ENCODE measurements around the gene PTPRG. TPM values are rescaled to one million over a fixed set of nuclear protein-coding genes. Genes with fewer than 3 reads are reported as not detected.
A peak's percentile ranks its signal among the peaks of the same experiment; 100 is the strongest.

PTPRG gene
- polyA plus RNA-seq, 2 donors, result 1.1 to 1.6 TPM

GRCh38 chr3:62318752-62319569 lies 757.6 kb downstream of the PTPRG start:
- WGBS, 2 donors, result 3% methylated on average over 60 of the region's 60 CpGs
- Histone ChIP-seq H3K4me3 (ENCODE audit: low read depth in 1 of 2, low read length in 2 of 2) (peak overlapping the region; percentile 66 to 72), H3K9me3 (ENCODE audit: control insufficient read depth in 2 of 2, insufficient read depth in 1 of 2, low read depth in 1 of 2, low read length in 1 of 2) (no peaks in the 10 kb centered on the region), H3K27ac (ENCODE audit: low read depth in 2 of 2, low read length in 1 of 2) (peak overlapping the region; percentile 58 to 84), H3K27me3 (ENCODE audit: control insufficient read depth in 1 of 2, insufficient read depth in 2 of 2, low read length in 2 of 2) (no peaks in the 10 kb centered on the region), H3K4me1 (ENCODE audit: control insufficient read depth in 2 of 2, insufficient read depth in 2 of 2, low read length in 1 of 2) (peaks cover 0 to 2% of the 10 kb centered on the region in 2 donors), H3K36me3 (ENCODE audit: control insufficient read depth in 2 of 2, insufficient read depth in 2 of 2, low read length in 1 of 2) (peaks cover 0 to 2% of the 10 kb centered on the region in 2 donors)

GRCh38 chr3:62319570-62320243 lies 758.3 kb downstream of the PTPRG start:
- 49 to 53% methylated on average over 7 of the region's 7 CpGs for WGBS, 2 donors
- Histone ChIP-seq H3K4me3 (ENCODE audit: low read depth in 1 of 2, low read length in 2 of 2) (peak overlapping the region; percentile 66 to 72), H3K4me1 (ENCODE audit: control insufficient read depth in 2 of 2, insufficient read depth in 2 of 2, low read length in 1 of 2) (peaks cover 0 to 2% of the 10 kb centered on the region in 2 donors), H3K9me3 (ENCODE audit: control insufficient read depth in 2 of 2, insufficient read depth in 1 of 2, low read depth in 1 of 2, low read length in 1 of 2) (no peaks in the 10 kb centered on the region), H3K27ac (ENCODE audit: low read depth in 2 of 2, low read length in 1 of 2) (peak overlapping the region; percentile 55 to 58), H3K36me3 (ENCODE audit: control insufficient read depth in 2 of 2, insufficient read depth in 2 of 2, low read length in 1 of 2) (peaks cover 0 to 2% of the 10 kb centered on the region in 2 donors), H3K27me3 (ENCODE audit: control insufficient read depth in 1 of 2, insufficient read depth in 2 of 2, low read length in 2 of 2) (no peaks in the 10 kb centered on the region)

DNA sequence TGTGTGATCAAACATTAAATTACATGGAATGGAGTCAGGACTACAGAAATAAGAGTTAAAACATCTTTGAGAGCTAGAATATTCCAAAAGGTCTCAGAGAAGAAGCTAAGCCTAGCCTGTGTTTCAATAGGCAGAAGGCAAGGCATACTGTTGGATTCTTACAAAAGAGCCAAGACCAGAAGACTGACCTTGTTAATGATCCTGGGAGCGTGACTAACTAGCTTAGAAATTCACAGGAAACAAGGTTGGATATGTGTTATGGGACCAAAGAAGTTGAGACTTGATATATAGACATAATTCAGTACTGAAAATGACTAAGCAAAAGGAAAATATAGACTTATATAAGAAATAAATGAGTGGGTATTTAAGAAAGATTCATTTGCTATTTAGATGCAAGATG lies 761.9 kb downstream of the PTPRG start:
- H3K4me1 ChIP-seq (ENCODE audit: control insufficient read depth in 2 of 2, insufficient read depth in 2 of 2, low read length in 1 of 2), result peaks cover 0 to 2% of the 10 kb centered on the region in 2 donors
- peaks cover 0 to 2% of the 10 kb centered on the region in 2 donors for H3K36me3 ChIP-seq (ENCODE audit: control insufficient read depth in 2 of 2, insufficient read depth in 2 of 2, low read length in 1 of 2)
- H3K4me3 ChIP-seq (ENCODE audit: low read depth in 1 of 2, low read length in 2 of 2), result no peak overlapping the region
- 92 to 95% methylated on average over 1 of the region's 1 CpG for WGBS, 2 donors
- no peak overlapping the region for H3K27ac ChIP-seq (ENCODE audit: low read depth in 2 of 2, low read length in 1 of 2)
- H3K9me3 ChIP-seq (ENCODE audit: control insufficient read depth in 2 of 2, insufficient read depth in 1 of 2, low read depth in 1 of 2, low read length in 1 of 2), result no peaks in the 10 kb centered on the region
- H3K27me3 ChIP-seq (ENCODE audit: control insufficient read depth in 1 of 2, insufficient read depth in 2 of 2, low read length in 2 of 2), result no peaks in the 10 kb centered on the region

- WGBS, 2 donors, result 84 to 86% methylated on average over 8 of the region's 8 CpGs
- Histone ChIP-seq H3K4me3 (ENCODE audit: low read depth in 1 of 2, low read length in 2 of 2) (no peak overlapping the region), H3K4me1 (ENCODE audit: control insufficient read depth in 2 of 2, insufficient read depth in 2 of 2, low read length in 1 of 2) (no peaks in the 10 kb centered on the region), H3K9me3 (ENCODE audit: control insufficient read depth in 2 of 2, insufficient read depth in 1 of 2, low read depth in 1 of 2, low read length in 1 of 2) (no peaks in the 10 kb centered on the region), H3K27ac (ENCODE audit: low read depth in 2 of 2, low read length in 1 of 2) (no peak overlapping the region), H3K27me3 (ENCODE audit: control insufficient read depth in 1 of 2, insufficient read depth in 2 of 2, low read length in 2 of 2) (no peaks in the 10 kb centered on the region), H3K36me3 (ENCODE audit: control insufficient read depth in 2 of 2, insufficient read depth in 2 of 2, low read length in 1 of 2) (peaks cover 0 to 2% of the 10 kb centered on the region in 2 donors)
These were observed 764.5 kb downstream of the PTPRG start for GRCh38 chr3:62325896-62326295.

DNA sequence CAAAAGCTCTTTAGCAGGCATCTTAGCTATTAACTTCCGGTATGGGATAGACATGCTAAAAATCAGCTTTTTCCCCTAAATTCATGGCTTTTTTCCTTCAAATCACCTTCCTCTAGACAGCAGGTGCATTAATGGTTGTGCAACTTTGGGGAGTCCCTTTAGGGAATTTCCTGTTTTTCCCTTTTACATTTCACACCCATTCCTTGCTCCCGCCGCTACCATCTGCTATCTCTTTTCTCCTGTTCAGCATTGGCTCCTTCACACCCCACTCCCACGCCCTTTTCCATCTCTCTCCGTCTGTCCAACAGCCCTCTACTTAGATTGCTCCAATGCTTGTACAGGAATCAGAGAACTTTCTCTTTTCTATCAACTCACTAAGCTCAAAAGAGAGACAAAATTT lies 768.6 kb downstream of the PTPRG start:
- Histone ChIP-seq H3K27me3 (ENCODE audit: control insufficient read depth in 1 of 2, insufficient read depth in 2 of 2, low read length in 2 of 2) (no peaks in the 10 kb centered on the region), H3K27ac (ENCODE audit: low read depth in 2 of 2, low read length in 1 of 2) (no peak overlapping the region), H3K4me3 (ENCODE audit: low read depth in 1 of 2, low read length in 2 of 2) (no peak overlapping the region), H3K36me3 (ENCODE audit: control insufficient read depth in 2 of 2, insufficient read depth in 2 of 2, low read length in 1 of 2) (no peaks in the 10 kb centered on the region), H3K9me3 (ENCODE audit: control insufficient read depth in 2 of 2, insufficient read depth in 1 of 2, low read depth in 1 of 2, low read length in 1 of 2) (no peaks in the 10 kb centered on the region), H3K4me1 (ENCODE audit: control insufficient read depth in 2 of 2, insufficient read depth in 2 of 2, low read length in 1 of 2) (no peaks in the 10 kb centered on the region)
- WGBS, 2 donors, result 80 to 90% methylated on average over 5 of the region's 5 CpGs

DNA sequence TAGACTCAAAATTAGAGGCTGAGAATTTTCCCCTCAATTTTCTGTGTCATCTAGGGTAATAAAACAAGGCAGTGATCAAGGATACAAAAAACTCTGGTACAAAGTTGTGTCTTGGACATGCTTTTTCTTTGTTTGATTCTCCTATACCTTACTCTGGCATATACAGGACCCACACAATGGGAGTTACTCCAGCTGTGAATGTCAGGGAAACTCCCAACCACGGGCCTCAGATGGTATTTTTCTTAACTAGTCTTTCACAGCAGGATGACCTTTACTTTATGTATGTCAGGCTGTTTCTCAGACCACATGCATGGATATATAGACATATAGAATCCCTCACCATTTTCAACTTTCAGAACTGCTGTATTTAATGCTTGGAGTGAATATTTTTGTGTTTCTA lies 770.6 kb downstream of the PTPRG start:
- no peaks in the 10 kb centered on the region for H3K36me3 ChIP-seq (ENCODE audit: control insufficient read depth in 2 of 2, insufficient read depth in 2 of 2, low read length in 1 of 2)
- no peaks in the 10 kb centered on the region for H3K27me3 ChIP-seq (ENCODE audit: control insufficient read depth in 1 of 2, insufficient read depth in 2 of 2, low read length in 2 of 2)
- 74 to 77% methylated on average over 1 of the region's 1 CpG for WGBS, 2 donors
- no peak overlapping the region for H3K27ac ChIP-seq (ENCODE audit: low read depth in 2 of 2, low read length in 1 of 2)
- no peaks in the 10 kb centered on the region for H3K4me1 ChIP-seq (ENCODE audit: control insufficient read depth in 2 of 2, insufficient read depth in 2 of 2, low read length in 1 of 2)
- H3K4me3 ChIP-seq (ENCODE audit: low read depth in 1 of 2, low read length in 2 of 2), result no peak overlapping the region
- no peaks in the 10 kb centered on the region for H3K9me3 ChIP-seq (ENCODE audit: control insufficient read depth in 2 of 2, insufficient read depth in 1 of 2, low read depth in 1 of 2, low read length in 1 of 2)

DNA sequence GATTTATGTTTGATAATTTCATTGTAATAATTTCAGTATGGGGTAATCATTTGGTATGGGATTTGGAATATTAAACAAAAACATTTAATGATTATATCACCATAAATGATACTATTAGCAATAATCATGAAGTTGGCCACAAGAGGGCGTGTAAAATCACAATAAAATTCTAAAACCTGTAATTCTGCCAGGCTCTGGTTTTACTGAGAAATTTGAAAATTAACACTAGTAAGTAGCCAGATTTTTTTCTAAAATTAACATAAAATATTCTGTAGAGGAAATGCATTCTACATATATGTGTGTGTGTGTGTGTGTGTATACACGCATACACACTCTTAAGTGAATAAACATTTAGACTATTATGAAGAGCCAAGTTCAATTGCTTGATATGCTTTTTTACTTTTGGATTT lies 771.5 kb downstream of the PTPRG start:
- H3K4me1 ChIP-seq (ENCODE audit: control insufficient read depth in 2 of 2, insufficient read depth in 2 of 2, low read length in 1 of 2), result no peaks in the 10 kb centered on the region
- H3K27ac ChIP-seq (ENCODE audit: low read depth in 2 of 2, low read length in 1 of 2), result no peak overlapping the region
- WGBS, 2 donors, result 47 to 52% methylated on average over 2 of the region's 2 CpGs
- H3K4me3 ChIP-seq (ENCODE audit: low read depth in 1 of 2, low read length in 2 of 2), result no peak overlapping the region
- no peaks in the 10 kb centered on the region for H3K9me3 ChIP-seq (ENCODE audit: control insufficient read depth in 2 of 2, insufficient read depth in 1 of 2, low read depth in 1 of 2, low read length in 1 of 2)
- no peaks in the 10 kb centered on the region for H3K27me3 ChIP-seq (ENCODE audit: control insufficient read depth in 1 of 2, insufficient read depth in 2 of 2, low read length in 2 of 2)
- no peaks in the 10 kb centered on the region for H3K36me3 ChIP-seq (ENCODE audit: control insufficient read depth in 2 of 2, insufficient read depth in 2 of 2, low read length in 1 of 2)

GRCh38 chr3:62335196-62335595 lies 773.8 kb downstream of the PTPRG start:
- WGBS, 2 donors, result 90 to 91% methylated on average over 3 of the region's 3 CpGs
- no peaks in the 10 kb centered on the region for H3K4me1 ChIP-seq (ENCODE audit: control insufficient read depth in 2 of 2, insufficient read depth in 2 of 2, low read length in 1 of 2)
- H3K27me3 ChIP-seq (ENCODE audit: control insufficient read depth in 1 of 2, insufficient read depth in 2 of 2, low read length in 2 of 2), result no peaks in the 10 kb centered on the region
- H3K9me3 ChIP-seq (ENCODE audit: control insufficient read depth in 2 of 2, insufficient read depth in 1 of 2, low read depth in 1 of 2, low read length in 1 of 2), result no peaks in the 10 kb centered on the region
- no peak overlapping the region for H3K4me3 ChIP-seq (ENCODE audit: low read depth in 1 of 2, low read length in 2 of 2)
- H3K27ac ChIP-seq (ENCODE audit: low read depth in 2 of 2, low read length in 1 of 2), result no peak overlapping the region
- H3K36me3 ChIP-seq (ENCODE audit: control insufficient read depth in 2 of 2, insufficient read depth in 2 of 2, low read length in 1 of 2), result no peaks in the 10 kb centered on the region

GRCh38 chr3:62343755-62344154 lies 782.4 kb downstream of the PTPRG start:
- H3K4me3 ChIP-seq (ENCODE audit: low read depth in 1 of 2, low read length in 2 of 2), result no peak overlapping the region
- H3K27me3 ChIP-seq (ENCODE audit: control insufficient read depth in 1 of 2, insufficient read depth in 2 of 2, low read length in 2 of 2), result no peaks in the 10 kb centered on the region
- no peaks in the 10 kb centered on the region for H3K4me1 ChIP-seq (ENCODE audit: control insufficient read depth in 2 of 2, insufficient read depth in 2 of 2, low read length in 1 of 2)
- no peaks in the 10 kb centered on the region for H3K36me3 ChIP-seq (ENCODE audit: control insufficient read depth in 2 of 2, insufficient read depth in 2 of 2, low read length in 1 of 2)
- H3K27ac ChIP-seq (ENCODE audit: low read depth in 2 of 2, low read length in 1 of 2), result no peak overlapping the region
- 73 to 75% methylated on average over 2 of the region's 2 CpGs for WGBS, 2 donors
- H3K9me3 ChIP-seq (ENCODE audit: control insufficient read depth in 2 of 2, insufficient read depth in 1 of 2, low read depth in 1 of 2, low read length in 1 of 2), result no peaks in the 10 kb centered on the region
